GM23338 (cell line): ENCODE data around the gene KLK5. TPM values are rescaled to one million over a fixed set of nuclear protein-coding genes. Genes with fewer than 3 reads are reported as not detected.

Experiments used
- ATAC-seq: fragments of 200-7000 bp; cut with Tn5 transposase; 3 replicates; pipeline ENCODE4 v1.9.1; 2020
- DNase-seq: peaks from one replicate; pipeline ENCODE4 v3.0.0-alpha.2; 2015; ENCODE audit warnings: low spot score
- H2AFZ ChIP-seq: fragments of 200-600 bp; sonication (generic); 2 replicates; pipeline ENCODE4 v1.8.0; 2016; ENCODE audit warnings: antibody characterized with exemption, mild to moderate bottlenecking, moderate library complexity
- H3F3A ChIP-seq: fragments of 200-600 bp; sonication (generic); replicated peaks from 2 replicates; pipeline ENCODE4 v1.8.0; 2017; ENCODE audit warnings: antibody characterized with exemption, mixed run types, low read depth
- H3K27ac ChIP-seq: fragments of 200-600 bp; sonication (generic); 2 replicates; pipeline ENCODE4 v1.6.1; 2016; ENCODE audit warnings: low read depth
- H3K27me3 ChIP-seq: fragments of 200-600 bp; sonication (generic); 2 replicates; pipeline ENCODE4 v1.8.0; 2016; ENCODE audit warnings: mild to moderate bottlenecking, mixed run types, moderate library complexity; ENCODE audit not compliant: insufficient read depth
- H3K36me3 ChIP-seq: fragments of 200-600 bp; sonication (generic); 2 replicates; pipeline ENCODE4 v1.8.0; 2016; ENCODE audit warnings: mild to moderate bottlenecking; ENCODE audit not compliant: insufficient read depth
- H3K4me1 ChIP-seq: fragments of 200-600 bp; sonication (generic); 2 replicates; pipeline ENCODE4 v1.8.0; 2016; ENCODE audit warnings: mild to moderate bottlenecking, moderate library complexity; ENCODE audit not compliant: insufficient read depth
- H3K4me2 ChIP-seq: fragments of 200-600 bp; sonication (generic); 2 replicates; pipeline ENCODE4 v1.7.1; 2017; ENCODE audit warnings: mixed run types
- H3K4me3 ChIP-seq: fragments of 200-600 bp; sonication (generic); 2 replicates; pipeline ENCODE4 v1.6.1; 2016; ENCODE audit warnings: mixed run types
- H3K79me2 ChIP-seq: fragments of 200-600 bp; sonication (generic); replicated peaks from 2 replicates; pipeline ENCODE4 v1.8.0; 2017; ENCODE audit warnings: mild to moderate bottlenecking; ENCODE audit not compliant: insufficient read depth
- H3K9me2 ChIP-seq: fragments of 200-600 bp; sonication (generic); 2 replicates; pipeline ENCODE4 v1.8.0; 2017; ENCODE audit not compliant: insufficient read depth
- H4K20me1 ChIP-seq: fragments of 200-600 bp; sonication (generic); replicated peaks from 2 replicates; pipeline ENCODE4 v1.8.0; 2017; ENCODE audit warnings: mild to moderate bottlenecking; ENCODE audit not compliant: insufficient read depth
- H3K27ac Mint-ChIP-seq: 2 replicates; pipeline ENCODE4 v1.8.0; 2020; ENCODE audit warnings: inconsistent platforms, mild to moderate bottlenecking, moderate library complexity, mixed read lengths
- H3K27me3 Mint-ChIP-seq: 3 replicates; pipeline ENCODE4 v1.8.0; 2022; ENCODE audit warnings: low read depth, mild to moderate bottlenecking, moderate library complexity, mixed read lengths, inconsistent platforms; ENCODE audit not compliant: insufficient read depth, poor library complexity
- H3K36me3 Mint-ChIP-seq: 3 replicates; pipeline ENCODE4 v1.8.0; 2021; ENCODE audit warnings: low read depth, mild to moderate bottlenecking, inconsistent platforms, moderate library complexity, mixed read lengths
- H3K4me1 Mint-ChIP-seq: 3 replicates; pipeline ENCODE4 v1.8.0; 2020; ENCODE audit warnings: mild to moderate bottlenecking, inconsistent platforms, mixed read lengths
- H3K4me3 Mint-ChIP-seq: 3 replicates; pipeline ENCODE4 v1.8.0; 2021; ENCODE audit warnings: moderate library complexity, mild to moderate bottlenecking, inconsistent platforms, mixed read lengths
- H3K9me3 Mint-ChIP-seq: 3 replicates; pipeline ENCODE4 v1.8.0; 2020; ENCODE audit warnings: moderate library complexity, mild to moderate bottlenecking, inconsistent platforms, mixed read lengths
- CREB1 ChIP-seq: fragments of 250-450 bp; sonication (Bioruptor Pico); IDR thresholded peaks from 2 replicates; pipeline ENCODE4 v1.5.0; 2020; ENCODE audit warnings: low read depth, mild to moderate bottlenecking, moderate library complexity
- CTCF ChIP-seq, 2 experiments: fragments of 200-600 bp in 1 of 2; sonication (generic) in 1 of 2; conservative IDR thresholded peaks; 2 replicates each; pipeline versions ENCODE4 v1.5.1 to v1.6.1; 2016 to 2017; ENCODE audit warnings: antibody characterized with exemption in 2 of 2, low read depth in 2 of 2, mild to moderate bottlenecking in 2 of 2, moderate library complexity in 1 of 2
- ETS1 ChIP-seq: IDR thresholded peaks from 2 replicates; pipeline ENCODE4 v1.6.1; 2016; ENCODE audit warnings: antibody characterized with exemption
- EZH2 ChIP-seq: fragments of 200-600 bp; sonication (generic); IDR thresholded peaks from one replicate; pipeline ENCODE4 v1.8.0; 2017; ENCODE audit warnings: antibody characterized with exemption, mild to moderate bottlenecking, low read depth; ENCODE audit not compliant: unreplicated experiment
- EZH2phosphoT487 ChIP-seq: fragments of 200-600 bp; sonication (generic); IDR thresholded peaks from one replicate; pipeline ENCODE4 v1.8.1; 2018; ENCODE audit warnings: antibody characterized with exemption; ENCODE audit not compliant: unreplicated experiment
- JUNB ChIP-seq: IDR thresholded peaks from one replicate; pipeline ENCODE4 v1.6.1; 2016; ENCODE audit warnings: antibody characterized with exemption; ENCODE audit not compliant: unreplicated experiment
- NANOG ChIP-seq: IDR thresholded peaks from 2 replicates; pipeline ENCODE4 v1.6.1; 2016; ENCODE audit warnings: antibody characterized with exemption, borderline replicate concordance
- ZNF114 ChIP-seq: fragments of 250-450 bp; sonication (Bioruptor Pico); IDR thresholded peaks from 2 replicates; pipeline ENCODE4 v1.5.0; 2020; ENCODE audit warnings: mild to moderate bottlenecking, moderate library complexity
- ZNF331 ChIP-seq: fragments of 250-450 bp; sonication (Bioruptor Pico); IDR thresholded peaks from 2 replicates; pipeline ENCODE4 v1.5.0; 2020; ENCODE audit warnings: low read depth, mild to moderate bottlenecking, moderate library complexity
- polyA plus RNA-seq: library from polyadenylated mRNA; unstranded; fragments of >200 nt; fragmentation: Nextera tagmentation; extraction: Ambion mirVana; gene quantifications from 2 replicates; pipeline ENCODE4 v1.2.1, GENCODE V29; 2016
- total RNA-seq: library from RNA; depleted of rRNA; stranded (reverse); fragments of >200 nt; shearing (Covaris generic); gene quantifications from 2 replicates; pipeline ENCODE4 v1.2.3, GENCODE V29; 2014
- TF ChIP-seq, protein P1 (sequence below): IDR thresholded peaks from one replicate; pipeline ENCODE4 v1.6.1; 2018; ENCODE audit warnings: antibody characterized with exemption; ENCODE audit not compliant: unreplicated experiment

Gene KLK5
- total and polyA plus RNA-seq, 2 experiments from 2014 or later: 0.66 TPM; not detected in 1

DNA sequence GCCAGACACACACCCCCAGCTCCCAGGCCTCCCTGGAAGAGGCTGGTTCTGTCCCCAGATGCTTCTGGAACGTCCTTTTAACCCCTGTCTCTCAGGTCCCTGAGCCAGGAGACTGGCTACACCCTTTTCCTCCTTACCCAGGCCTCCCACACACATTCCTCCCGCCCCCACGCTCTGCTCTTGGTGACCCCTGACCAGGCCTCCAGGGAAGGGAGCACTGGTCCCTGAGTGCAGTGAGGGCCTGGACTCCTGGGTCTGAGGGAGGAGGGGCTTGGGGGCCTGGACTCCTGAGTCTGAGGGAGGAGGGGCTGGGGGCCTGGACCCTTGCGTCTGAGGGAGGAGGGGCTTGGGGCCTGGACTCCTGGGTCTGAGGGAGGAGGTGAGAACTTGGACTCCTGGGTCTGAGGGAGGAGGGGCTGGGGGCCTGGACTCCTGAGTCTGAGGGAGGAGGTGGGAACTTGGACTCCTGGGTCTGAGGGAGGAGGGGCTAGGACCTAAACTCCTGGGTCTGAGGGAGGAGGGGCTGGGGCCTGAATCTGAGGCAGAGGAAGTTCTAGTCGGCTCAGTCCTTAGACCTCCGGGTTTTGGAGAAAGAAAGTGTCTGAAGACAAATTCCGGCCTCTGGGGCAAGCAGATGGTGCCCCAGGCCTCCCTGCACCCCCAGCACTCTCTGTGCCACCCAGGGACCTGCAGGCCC lies 16.0 kb upstream of the KLK5 start (continued):
- no peak for TF ChIP-seq CREB1 (CRISPR knock-in tag)
- TF ChIP-seq EZH2: no peak
- no peak for TF ChIP-seq EZH2phosphoT487
- TF ChIP-seq ZNF331 (CRISPR knock-in tag): no peak
- no peak for TF ChIP-seq NANOG

- H3K4me1 ChIP-seq: no peaks in the 10 kb centered on the region; the same call in 1 of the 2 replicates
- no peaks in the 10 kb centered on the region for H3K27me3 ChIP-seq
- H3K36me3 Mint-ChIP-seq: no peaks in the 10 kb centered on the region
- H3K27ac Mint-ChIP-seq: no peak overlapping the region
- peak overlapping the region; percentile 95 for H2AFZ ChIP-seq
- H3K27me3 Mint-ChIP-seq: peaks cover 8% of the 10 kb centered on the region
- peaks cover 17% of the 10 kb centered on the region for H3K4me1 Mint-ChIP-seq
- H3K4me3 Mint-ChIP-seq: no peak overlapping the region
- H3K36me3 ChIP-seq: no peaks in the 10 kb centered on the region
- no peaks in the 10 kb centered on the region for H3F3A ChIP-seq
- no peaks in the 10 kb centered on the region for H4K20me1 ChIP-seq
- DNase-seq (peak; percentile 51), ATAC-seq (peak; percentile 60)
- H3K9me2 ChIP-seq: 0 out of 2 replicates have a peak, but pooled peaks cover under 1% of the 10 kb centered on the region
- no peak overlapping the region for H3K27ac ChIP-seq
- H3K9me3 Mint-ChIP-seq: peaks cover 9% of the 10 kb centered on the region
- peak overlapping the region; percentile 38 for H3K4me2 ChIP-seq
- no peak overlapping the region for H3K4me3 ChIP-seq
- no peak for TF ChIP-seq CREB1 (CRISPR knock-in tag)
- TF ChIP-seq EZH2: no peak
- peak in 1 of 2 experiments; percentile 47; a peak in 2 of 4 replicates for TF ChIP-seq CTCF (conservative IDR thresholded peaks at IDR 0.05; ENCODE audit: low read depth in 2 of 2)
- TF ChIP-seq ZNF114: no peak
- TF ChIP-seq ZNF331 (CRISPR knock-in tag): no peak
- H3K79me2 ChIP-seq: no peaks in the 10 kb centered on the region
These were observed 15.3 kb upstream of the KLK5 start for GRCh38 chr19:50967929-50968715.

GRCh38 chr19:50964266-50964665 lies 11.4 kb upstream of the KLK5 start:
- Histone ChIP-seq H3K4me1 (no peaks in the 10 kb centered on the region; the same call in 1 of the 2 replicates), H3K36me3 (no peaks in the 10 kb centered on the region), H3K9me2 (peaks cover 6% of the 10 kb centered on the region; the same call in 1 of the 2 replicates), H3K4me3 (no peak overlapping the region), H2AFZ (no peak overlapping the region), H3K27ac (no peak overlapping the region), H4K20me1 (no peaks in the 10 kb centered on the region), H3K79me2 (no peaks in the 10 kb centered on the region), H3F3A (no peaks in the 10 kb centered on the region), H3K4me2 (no peak overlapping the region), H3K27me3 (no peaks in the 10 kb centered on the region)
- Mint-ChIP-seq H3K9me3 (peaks cover 35% of the 10 kb centered on the region), H3K4me3 (no peak overlapping the region), H3K27me3 (peaks cover 11% of the 10 kb centered on the region), H3K4me1 (peaks cover 6% of the 10 kb centered on the region), H3K27ac (no peak overlapping the region), H3K36me3 (peaks cover 7% of the 10 kb centered on the region; the same call in 2 of the 3 replicates)
- ATAC-seq (no peak), DNase-seq (no peak)
- TF ChIP-seq ZNF331 (CRISPR knock-in tag) (no peak), ETS1 (no peak), EZH2 (no peak), ZNF114 (no peak), CREB1 (CRISPR knock-in tag) (no peak), JUNB (no peak), EZH2phosphoT487 (no peak), NANOG (no peak)
- TF ChIP-seq, protein P1, sequence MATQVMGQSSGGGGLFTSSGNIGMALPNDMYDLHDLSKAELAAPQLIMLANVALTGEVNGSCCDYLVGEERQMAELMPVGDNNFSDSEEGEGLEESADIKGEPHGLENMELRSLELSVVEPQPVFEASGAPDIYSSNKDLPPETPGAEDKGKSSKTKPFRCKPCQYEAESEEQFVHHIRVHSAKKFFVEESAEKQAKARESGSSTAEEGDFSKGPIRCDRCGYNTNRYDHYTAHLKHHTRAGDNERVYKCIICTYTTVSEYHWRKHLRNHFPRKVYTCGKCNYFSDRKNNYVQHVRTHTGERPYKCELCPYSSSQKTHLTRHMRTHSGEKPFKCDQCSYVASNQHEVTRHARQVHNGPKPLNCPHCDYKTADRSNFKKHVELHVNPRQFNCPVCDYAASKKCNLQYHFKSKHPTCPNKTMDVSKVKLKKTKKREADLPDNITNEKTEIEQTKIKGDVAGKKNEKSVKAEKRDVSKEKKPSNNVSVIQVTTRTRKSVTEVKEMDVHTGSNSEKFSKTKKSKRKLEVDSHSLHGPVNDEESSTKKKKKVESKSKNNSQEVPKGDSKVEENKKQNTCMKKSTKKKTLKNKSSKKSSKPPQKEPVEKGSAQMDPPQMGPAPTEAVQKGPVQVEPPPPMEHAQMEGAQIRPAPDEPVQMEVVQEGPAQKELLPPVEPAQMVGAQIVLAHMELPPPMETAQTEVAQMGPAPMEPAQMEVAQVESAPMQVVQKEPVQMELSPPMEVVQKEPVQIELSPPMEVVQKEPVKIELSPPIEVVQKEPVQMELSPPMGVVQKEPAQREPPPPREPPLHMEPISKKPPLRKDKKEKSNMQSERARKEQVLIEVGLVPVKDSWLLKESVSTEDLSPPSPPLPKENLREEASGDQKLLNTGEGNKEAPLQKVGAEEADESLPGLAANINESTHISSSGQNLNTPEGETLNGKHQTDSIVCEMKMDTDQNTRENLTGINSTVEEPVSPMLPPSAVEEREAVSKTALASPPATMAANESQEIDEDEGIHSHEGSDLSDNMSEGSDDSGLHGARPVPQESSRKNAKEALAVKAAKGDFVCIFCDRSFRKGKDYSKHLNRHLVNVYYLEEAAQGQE: no peak
